ENCODE data around the gene USP14.
A peak's percentile ranks its signal among the peaks of the same experiment; 100 is the strongest.

Gene USP14

DNA sequence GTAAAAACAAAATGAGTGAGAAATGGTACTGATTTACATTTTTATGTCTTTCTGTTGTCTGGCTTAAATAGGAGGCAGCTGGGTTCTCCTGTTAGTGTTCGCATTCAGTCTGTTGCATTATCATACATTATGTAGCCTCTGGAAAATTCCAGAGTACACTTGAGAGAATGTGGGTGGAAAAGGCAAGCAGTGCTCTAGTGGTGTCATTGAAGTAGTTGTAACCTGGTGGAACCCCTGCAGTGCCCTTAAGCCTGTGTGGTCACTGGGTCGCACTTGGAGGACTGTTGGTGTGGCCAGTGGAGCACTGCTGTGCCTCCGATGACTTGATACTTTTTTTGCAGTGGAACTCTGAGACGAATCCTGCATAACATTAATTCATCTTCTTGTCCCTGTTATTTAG lies 52.4 kb downstream of the USP14 start:
- Histone ChIP-seq H3K79me2 (ENCODE audit: control insufficient read depth, low read length) (no peaks in the 10 kb centered on the region), H3K9me3 (ENCODE audit: control insufficient read depth, insufficient read depth, low read length) (no peaks in the 10 kb centered on the region), H3F3A (ENCODE audit: control insufficient read depth, insufficient read depth) (peaks cover 2% of the 10 kb centered on the region; the same call in 1 of the 2 replicates), H4K20me1 (ENCODE audit: control insufficient read depth, insufficient read depth, low read depth, low read length) (no peaks in the 10 kb centered on the region), H3K27ac (ENCODE audit: low read depth, low read length) (no peak overlapping the region), H3K36me3 (ENCODE audit: control insufficient read depth, low read length) (peaks cover 85% of the 10 kb centered on the region), H3K27me3 (ENCODE audit: control insufficient read depth, low read length) (no peaks in the 10 kb centered on the region), H3K9me2 (replicated peaks; ENCODE audit: control insufficient read depth, low read length) (no peaks in the 10 kb centered on the region), H3K4me3 (ENCODE audit: low read length) (no peak overlapping the region), H3K4me2 (ENCODE audit: low read length) (no peak overlapping the region), H3K4me1 (ENCODE audit: control insufficient read depth, low read length) (peaks cover 4% of the 10 kb centered on the region)
- TF ChIP-seq, protein P1, sequence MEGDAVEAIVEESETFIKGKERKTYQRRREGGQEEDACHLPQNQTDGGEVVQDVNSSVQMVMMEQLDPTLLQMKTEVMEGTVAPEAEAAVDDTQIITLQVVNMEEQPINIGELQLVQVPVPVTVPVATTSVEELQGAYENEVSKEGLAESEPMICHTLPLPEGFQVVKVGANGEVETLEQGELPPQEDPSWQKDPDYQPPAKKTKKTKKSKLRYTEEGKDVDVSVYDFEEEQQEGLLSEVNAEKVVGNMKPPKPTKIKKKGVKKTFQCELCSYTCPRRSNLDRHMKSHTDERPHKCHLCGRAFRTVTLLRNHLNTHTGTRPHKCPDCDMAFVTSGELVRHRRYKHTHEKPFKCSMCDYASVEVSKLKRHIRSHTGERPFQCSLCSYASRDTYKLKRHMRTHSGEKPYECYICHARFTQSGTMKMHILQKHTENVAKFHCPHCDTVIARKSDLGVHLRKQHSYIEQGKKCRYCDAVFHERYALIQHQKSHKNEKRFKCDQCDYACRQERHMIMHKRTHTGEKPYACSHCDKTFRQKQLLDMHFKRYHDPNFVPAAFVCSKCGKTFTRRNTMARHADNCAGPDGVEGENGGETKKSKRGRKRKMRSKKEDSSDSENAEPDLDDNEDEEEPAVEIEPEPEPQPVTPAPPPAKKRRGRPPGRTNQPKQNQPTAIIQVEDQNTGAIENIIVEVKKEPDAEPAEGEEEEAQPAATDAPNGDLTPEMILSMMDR (IDR thresholded peaks at IDR 0.05; ENCODE audit: low read depth, low read length, poor library complexity, severe bottlenecking) = no peak
- TF ChIP-seq EZH2phosphoT487 (IDR thresholded peaks at IDR 0.05; ENCODE audit: borderline replicate concordance, low read length) = no peak

DNA sequence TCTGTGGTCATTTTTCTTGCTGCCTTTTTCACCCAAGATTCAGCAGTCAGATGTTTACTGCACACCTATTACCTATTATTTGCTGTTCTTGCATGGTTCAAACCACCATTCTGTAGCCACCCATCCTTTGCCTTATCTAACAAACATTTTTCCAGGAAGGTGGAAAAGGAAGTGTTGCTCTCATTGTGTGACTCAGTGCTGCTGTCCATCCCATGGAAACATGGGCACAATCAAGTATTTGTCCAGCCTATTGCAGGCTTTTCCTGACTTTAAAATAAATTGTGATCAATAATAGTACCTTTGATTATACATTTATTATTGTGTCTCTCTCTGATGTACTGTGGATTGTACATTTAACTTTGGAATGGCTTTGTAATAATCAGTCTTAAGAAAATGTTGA lies 53.2 kb downstream of the USP14 start:
- H3K36me3 ChIP-seq (ENCODE audit: control insufficient read depth, low read length) = peaks cover 83% of the 10 kb centered on the region
- no peak overlapping the region for H3K4me2 ChIP-seq (ENCODE audit: low read length)
- peaks cover 4% of the 10 kb centered on the region for H3K4me1 ChIP-seq (ENCODE audit: control insufficient read depth, low read length)
- H4K20me1 ChIP-seq (ENCODE audit: control insufficient read depth, insufficient read depth, low read depth, low read length) = no peaks in the 10 kb centered on the region
- no peaks in the 10 kb centered on the region for H3K9me3 ChIP-seq (ENCODE audit: control insufficient read depth, insufficient read depth, low read length)
- H3K4me3 ChIP-seq (ENCODE audit: low read length) = no peak overlapping the region
- TF ChIP-seq, protein P1 (IDR thresholded peaks at IDR 0.05; ENCODE audit: low read depth, low read length, poor library complexity, severe bottlenecking) = no peak
- TF ChIP-seq EZH2phosphoT487 (IDR thresholded peaks at IDR 0.05; ENCODE audit: borderline replicate concordance, low read length) = no peak
- H3K27me3 ChIP-seq (ENCODE audit: control insufficient read depth, low read length) = no peaks in the 10 kb centered on the region
- H3K9me2 ChIP-seq (replicated peaks; ENCODE audit: control insufficient read depth, low read length) = no peaks in the 10 kb centered on the region
- H3K79me2 ChIP-seq (ENCODE audit: control insufficient read depth, low read length) = no peaks in the 10 kb centered on the region
- H3K27ac ChIP-seq (ENCODE audit: low read depth, low read length) = no peak overlapping the region
- H3F3A ChIP-seq (ENCODE audit: control insufficient read depth, insufficient read depth) = peaks cover 2% of the 10 kb centered on the region; the same call in 1 of the 2 replicates

DNA sequence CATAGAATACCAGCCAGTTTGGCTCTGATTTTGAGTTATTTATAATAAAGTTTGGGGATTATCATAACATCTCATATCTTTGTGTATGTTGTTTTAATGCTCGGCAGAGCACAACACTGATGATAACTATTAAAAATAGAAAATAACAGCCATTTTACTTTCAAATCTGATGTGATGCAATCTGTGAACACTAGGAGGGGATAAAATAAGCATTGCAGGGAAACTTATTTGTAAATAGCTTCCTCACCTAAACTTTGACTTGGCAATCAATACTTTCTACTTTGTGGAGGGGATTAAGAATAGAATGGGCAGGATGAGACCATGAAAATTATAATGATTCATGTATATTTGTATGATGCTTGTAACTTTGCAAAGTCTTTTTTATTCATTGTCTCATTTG lies 54.4 kb downstream of the USP14 start:
- no peaks in the 10 kb centered on the region for H3K9me2 ChIP-seq (replicated peaks; ENCODE audit: control insufficient read depth, low read length)
- H3K27me3 ChIP-seq (ENCODE audit: control insufficient read depth, low read length) = no peaks in the 10 kb centered on the region
- H3F3A ChIP-seq (ENCODE audit: control insufficient read depth, insufficient read depth) = peaks cover 5% of the 10 kb centered on the region; the same call in 1 of the 2 replicates
- no peak overlapping the region for H3K4me2 ChIP-seq (ENCODE audit: low read length)
- H3K4me1 ChIP-seq (ENCODE audit: control insufficient read depth, low read length) = peaks cover 4% of the 10 kb centered on the region
- H3K79me2 ChIP-seq (ENCODE audit: control insufficient read depth, low read length) = no peaks in the 10 kb centered on the region
- no peaks in the 10 kb centered on the region for H3K9me3 ChIP-seq (ENCODE audit: control insufficient read depth, insufficient read depth, low read length)
- H3K27ac ChIP-seq (ENCODE audit: low read depth, low read length) = no peak overlapping the region
- H4K20me1 ChIP-seq (ENCODE audit: control insufficient read depth, insufficient read depth, low read depth, low read length) = no peaks in the 10 kb centered on the region
- peaks cover 90% of the 10 kb centered on the region for H3K36me3 ChIP-seq (ENCODE audit: control insufficient read depth, low read length)
- TF ChIP-seq, protein P1 (IDR thresholded peaks at IDR 0.05; ENCODE audit: low read depth, low read length, poor library complexity, severe bottlenecking) = peak; percentile 27
- no peak for TF ChIP-seq EZH2phosphoT487 (IDR thresholded peaks at IDR 0.05; ENCODE audit: borderline replicate concordance, low read length)
- H3K4me3 ChIP-seq (ENCODE audit: low read length) = no peak overlapping the region

Data from DOHH2 (cell line).